AG09309 (cell line): ENCODE results near the gene FAM107B.

Experiments
- DNase-seq: peaks from one replicate; pipeline ENCODE4 v3.0.0-alpha.2; 2010; ENCODE audit warnings: low read depth
- H3K4me3 ChIP-seq: 2 replicates; pipeline ENCODE4 v1.5.1; 2011; ENCODE audit warnings: mild to moderate bottlenecking, low read depth, low read length, moderate library complexity; ENCODE audit not compliant: control insufficient read depth
- TF ChIP-seq, protein P1 (sequence below): IDR thresholded peaks from 2 replicates; pipeline ENCODE4 v1.5.1; 2011; ENCODE audit warnings: mild to moderate bottlenecking, low read depth, low read length, inconsistent platforms; ENCODE audit not compliant: insufficient read depth, control insufficient read depth; ENCODE audit errors: missing control alignments

FAM107B gene

DNA sequence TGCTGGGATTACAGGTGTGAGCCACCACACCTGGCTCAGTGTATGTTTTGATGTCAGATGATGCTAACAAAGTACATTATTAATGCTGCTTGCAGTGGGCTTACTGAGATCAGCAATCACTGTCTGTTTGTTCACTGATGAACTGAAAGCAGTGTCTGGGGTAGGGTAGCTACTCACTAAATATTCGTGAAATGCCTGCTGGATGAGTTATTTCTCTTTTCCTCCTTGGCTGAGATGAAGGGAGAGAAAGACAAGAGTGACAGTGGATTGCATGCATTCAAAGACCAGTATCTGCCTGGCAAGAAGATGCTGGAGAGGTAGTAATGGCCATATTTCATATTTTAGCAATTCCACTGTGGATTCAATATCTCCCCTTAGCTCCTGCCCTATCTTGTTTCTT is 32.3 kb downstream of the FAM107B start:
- TF ChIP-seq, protein P1, sequence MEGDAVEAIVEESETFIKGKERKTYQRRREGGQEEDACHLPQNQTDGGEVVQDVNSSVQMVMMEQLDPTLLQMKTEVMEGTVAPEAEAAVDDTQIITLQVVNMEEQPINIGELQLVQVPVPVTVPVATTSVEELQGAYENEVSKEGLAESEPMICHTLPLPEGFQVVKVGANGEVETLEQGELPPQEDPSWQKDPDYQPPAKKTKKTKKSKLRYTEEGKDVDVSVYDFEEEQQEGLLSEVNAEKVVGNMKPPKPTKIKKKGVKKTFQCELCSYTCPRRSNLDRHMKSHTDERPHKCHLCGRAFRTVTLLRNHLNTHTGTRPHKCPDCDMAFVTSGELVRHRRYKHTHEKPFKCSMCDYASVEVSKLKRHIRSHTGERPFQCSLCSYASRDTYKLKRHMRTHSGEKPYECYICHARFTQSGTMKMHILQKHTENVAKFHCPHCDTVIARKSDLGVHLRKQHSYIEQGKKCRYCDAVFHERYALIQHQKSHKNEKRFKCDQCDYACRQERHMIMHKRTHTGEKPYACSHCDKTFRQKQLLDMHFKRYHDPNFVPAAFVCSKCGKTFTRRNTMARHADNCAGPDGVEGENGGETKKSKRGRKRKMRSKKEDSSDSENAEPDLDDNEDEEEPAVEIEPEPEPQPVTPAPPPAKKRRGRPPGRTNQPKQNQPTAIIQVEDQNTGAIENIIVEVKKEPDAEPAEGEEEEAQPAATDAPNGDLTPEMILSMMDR, result no peak
- H3K4me3 ChIP-seq, result no peak overlapping the region
- DNase-seq, result no peak

DNA sequence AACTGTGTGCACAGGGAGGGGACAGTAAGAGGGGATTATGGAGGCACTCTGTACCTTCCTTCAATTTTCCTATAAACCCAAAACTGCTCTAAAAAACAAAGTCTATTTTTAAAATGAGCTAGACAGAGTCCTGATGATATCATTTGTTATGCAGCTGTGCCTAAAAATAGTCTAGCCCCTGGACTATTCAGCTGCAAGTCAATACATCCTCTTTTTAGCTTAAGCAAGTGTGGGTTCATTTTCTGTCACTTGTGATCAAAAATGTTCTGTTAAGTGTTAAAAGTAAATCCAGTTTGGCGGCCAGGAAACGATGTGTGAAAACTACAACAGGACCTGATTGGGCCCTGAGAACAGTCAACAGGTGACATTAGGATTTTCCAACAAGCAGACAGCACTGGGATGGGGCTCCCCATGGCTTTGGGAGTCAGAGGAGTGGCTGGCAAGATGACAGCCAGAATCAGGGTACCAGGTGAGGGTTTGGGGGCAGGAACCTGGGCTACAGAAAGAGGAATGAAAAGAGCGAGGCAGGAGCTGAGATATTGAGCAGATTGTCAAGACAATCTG is 33.9 kb downstream of the FAM107B start:
- H3K4me3 ChIP-seq, result no peak overlapping the region
- TF ChIP-seq, protein P1, result no peak
- DNase-seq, result no peak

DNA sequence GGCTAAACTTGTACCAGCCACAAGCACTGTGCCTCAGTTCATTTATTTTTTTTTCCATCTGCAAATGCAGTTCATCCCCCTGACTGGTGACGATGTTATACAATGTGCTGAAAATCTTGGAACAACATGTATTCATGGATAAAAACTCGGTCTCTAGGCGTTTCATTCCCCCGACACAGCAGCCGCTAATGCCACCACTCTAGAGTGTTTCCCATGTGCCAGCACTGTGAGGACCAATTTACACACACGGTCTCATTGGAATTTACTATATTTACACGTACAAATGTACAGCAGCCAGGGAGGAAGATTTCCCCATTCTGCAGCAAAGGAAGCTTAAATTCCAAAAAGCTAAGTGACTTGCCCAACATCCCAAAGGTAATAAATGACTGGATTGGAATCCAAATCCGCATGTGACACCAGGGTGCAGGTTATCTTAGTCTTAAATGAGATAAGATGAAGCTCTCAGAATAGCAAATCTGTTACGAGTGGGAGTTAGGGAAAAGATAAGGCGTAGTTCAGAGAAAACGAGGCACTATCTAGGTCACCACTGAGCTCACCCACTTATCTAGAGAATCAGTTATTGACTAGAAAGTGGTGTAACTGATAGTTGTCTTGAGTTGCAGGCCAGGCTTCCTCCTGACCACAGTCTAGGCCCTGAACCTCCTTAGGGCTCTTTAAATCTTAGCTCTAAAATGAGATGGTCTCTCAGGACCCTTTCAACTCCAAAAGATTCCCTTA is 36.7 kb downstream of the FAM107B start:
- DNase-seq, result no peak
- TF ChIP-seq, protein P1, result no peak
- no peak overlapping the region for H3K4me3 ChIP-seq

DNA sequence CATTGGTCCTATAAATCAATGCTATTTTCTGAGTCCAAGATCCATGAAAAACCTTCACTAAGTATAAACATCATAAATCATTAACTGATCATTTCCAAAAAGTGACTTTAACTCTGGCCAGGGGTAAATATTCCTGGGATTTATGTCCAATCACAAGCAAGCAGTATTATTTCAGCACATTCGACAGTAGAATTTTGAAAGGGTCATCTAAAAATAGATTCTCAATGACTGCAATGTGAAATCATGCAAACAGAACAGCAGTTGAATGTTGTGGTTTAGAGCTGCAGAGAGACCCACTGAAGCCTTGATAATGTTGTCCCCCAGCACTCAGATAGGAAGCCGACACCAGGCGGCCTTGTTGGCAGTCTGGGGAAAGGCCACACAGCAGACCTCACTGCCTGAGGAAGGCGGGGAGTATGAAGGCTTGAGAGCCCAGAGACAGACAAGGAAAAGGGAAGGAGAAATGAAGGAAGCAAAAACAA is 38.1 kb downstream of the FAM107B start:
- no peak overlapping the region for H3K4me3 ChIP-seq
- TF ChIP-seq, protein P1, result no peak
- no peak for DNase-seq

DNA sequence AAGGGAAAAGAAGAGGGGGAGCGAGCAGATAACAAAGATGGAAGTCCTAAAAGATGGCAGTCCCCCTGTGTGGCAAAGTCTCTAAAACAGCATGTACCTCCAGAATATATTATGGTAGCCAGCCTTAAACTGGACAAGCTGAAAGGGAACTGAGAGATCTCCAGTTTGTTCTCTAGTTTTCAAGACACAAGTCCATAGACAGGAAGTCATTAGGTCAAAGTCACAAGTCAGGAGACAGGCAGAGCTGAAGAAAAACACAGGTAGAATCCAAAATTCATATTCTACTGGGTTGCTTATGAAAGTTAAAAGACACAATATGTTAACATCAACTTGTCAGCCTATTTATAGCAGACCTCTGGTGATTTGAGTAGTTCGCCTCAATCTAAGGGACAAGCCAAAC is 38.7 kb downstream of the FAM107B start:
- DNase-seq, result no peak
- no peak overlapping the region for H3K4me3 ChIP-seq
- TF ChIP-seq, protein P1, result no peak

DNA sequence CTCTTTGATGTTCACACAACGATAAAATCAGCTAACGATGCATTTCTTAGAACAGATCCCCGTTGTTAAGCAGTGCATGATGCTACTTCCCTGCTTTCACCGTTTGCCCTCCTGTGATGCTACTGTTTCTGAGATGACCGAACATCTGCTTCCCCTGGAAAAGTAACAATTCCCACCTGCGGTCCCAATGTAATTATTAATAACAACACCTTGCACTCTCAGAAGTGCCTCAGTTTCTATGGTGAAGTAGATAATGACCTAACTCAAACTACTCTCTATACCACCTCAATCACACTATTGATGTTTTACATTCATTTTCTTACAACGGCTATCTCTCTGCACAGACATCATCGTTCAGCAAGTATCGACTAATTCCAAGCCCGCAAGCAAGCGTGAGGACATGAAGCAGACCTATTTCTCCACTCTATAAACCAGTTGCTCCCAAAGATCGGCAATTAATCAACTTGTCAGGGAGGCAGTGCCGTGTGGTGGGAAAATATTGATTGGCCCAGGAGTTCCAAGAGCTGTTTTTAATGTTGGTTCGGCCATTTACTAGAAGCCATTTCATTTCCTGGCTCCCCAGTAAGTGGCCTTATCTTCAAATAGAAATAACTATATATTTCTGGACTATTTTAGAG is 42.7 kb downstream of the FAM107B start:
- DNase-seq, result no peak
- TF ChIP-seq, protein P1, result no peak
- H3K4me3 ChIP-seq, result no peak overlapping the region
